ENCODE measurements around the gene OR52N5. TPM values are rescaled to one million over a fixed set of nuclear protein-coding genes. Genes with fewer than 3 reads are reported as not detected.

The OR52N5 gene
- total and polyA plus RNA-seq, 2 experiments from 2014 or later, result 0.06 TPM; not detected in 1

DNA sequence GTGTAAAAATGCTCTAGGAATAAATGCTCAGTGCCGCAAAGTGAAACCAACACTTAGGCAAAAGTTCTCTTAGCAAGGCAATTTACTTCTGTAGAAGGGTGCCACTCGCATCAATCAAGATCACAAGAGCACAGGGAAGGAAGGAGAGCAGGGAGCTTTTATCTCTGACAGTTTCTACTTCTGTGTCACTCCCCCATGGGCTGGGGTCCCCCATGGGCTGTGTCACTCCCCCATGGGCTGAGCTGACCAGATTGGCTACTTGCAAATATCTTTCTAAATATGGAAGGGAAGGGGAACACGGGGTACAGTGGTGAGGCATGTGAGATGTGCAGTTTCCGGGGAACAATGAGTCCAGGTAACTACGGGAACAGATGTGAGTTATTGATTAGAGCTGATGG lies 26.0 kb upstream of the OR52N5 start:
- Histone ChIP-seq H3K27me3 (no peaks in the 10 kb centered on the region), H3K4me3 (peak overlapping the region; percentile 16), H3K36me3 (no peaks in the 10 kb centered on the region), H3K27ac (no peak overlapping the region), H3K4me1 (ENCODE audit: low read depth) (no peaks in the 10 kb centered on the region), H3K9me3 (ENCODE audit: low read depth) (no peaks in the 10 kb centered on the region)
- TF ChIP-seq, protein P1, sequence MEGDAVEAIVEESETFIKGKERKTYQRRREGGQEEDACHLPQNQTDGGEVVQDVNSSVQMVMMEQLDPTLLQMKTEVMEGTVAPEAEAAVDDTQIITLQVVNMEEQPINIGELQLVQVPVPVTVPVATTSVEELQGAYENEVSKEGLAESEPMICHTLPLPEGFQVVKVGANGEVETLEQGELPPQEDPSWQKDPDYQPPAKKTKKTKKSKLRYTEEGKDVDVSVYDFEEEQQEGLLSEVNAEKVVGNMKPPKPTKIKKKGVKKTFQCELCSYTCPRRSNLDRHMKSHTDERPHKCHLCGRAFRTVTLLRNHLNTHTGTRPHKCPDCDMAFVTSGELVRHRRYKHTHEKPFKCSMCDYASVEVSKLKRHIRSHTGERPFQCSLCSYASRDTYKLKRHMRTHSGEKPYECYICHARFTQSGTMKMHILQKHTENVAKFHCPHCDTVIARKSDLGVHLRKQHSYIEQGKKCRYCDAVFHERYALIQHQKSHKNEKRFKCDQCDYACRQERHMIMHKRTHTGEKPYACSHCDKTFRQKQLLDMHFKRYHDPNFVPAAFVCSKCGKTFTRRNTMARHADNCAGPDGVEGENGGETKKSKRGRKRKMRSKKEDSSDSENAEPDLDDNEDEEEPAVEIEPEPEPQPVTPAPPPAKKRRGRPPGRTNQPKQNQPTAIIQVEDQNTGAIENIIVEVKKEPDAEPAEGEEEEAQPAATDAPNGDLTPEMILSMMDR (IDR thresholded peaks at IDR 0.05; ENCODE audit: low read depth, low read length), result no peak
- DNase-seq (ENCODE audit: low read depth in 1 of 2, low spot score in 1 of 2), result peak in 1 of 2 donors; percentile 2

DNA sequence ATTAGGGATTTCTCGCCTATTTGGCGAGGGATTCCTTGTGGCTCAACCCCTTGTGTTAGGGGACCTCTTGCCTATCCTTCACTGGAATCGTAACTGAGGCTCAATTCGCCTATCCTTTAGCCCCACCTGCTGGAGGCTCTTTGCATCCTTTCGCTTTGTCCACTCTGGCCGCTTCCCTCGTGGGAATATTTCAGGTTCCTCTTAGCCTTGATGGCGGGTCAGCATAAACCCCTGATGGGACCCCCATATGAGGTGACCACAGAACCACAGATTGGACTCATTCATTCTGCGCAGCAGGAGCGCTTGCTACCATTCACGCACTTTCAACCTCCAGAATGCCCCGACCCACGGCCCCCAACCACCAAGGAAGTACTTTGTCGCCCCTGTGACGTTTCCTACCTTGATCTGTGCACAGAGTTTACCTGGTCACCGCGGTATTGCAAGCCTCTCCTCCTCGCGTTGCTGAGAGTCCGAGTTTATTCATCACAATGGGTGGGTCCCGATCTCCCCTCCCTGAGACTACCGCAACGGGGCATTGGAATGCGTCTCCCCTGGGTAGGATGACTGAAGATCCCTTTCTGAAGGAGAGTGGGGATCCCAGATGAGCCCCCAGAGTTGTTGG lies 25.5 kb upstream of the OR52N5 start, which contains the start of gene OR52N2:
Gene OR52N2, plus strand, starts transcription at position 425 of the 622 bp plus-strand sequence. CDS start 11,412 bp downstream, outside the sequence.
- Histone ChIP-seq H3K4me3 (peak within 1 kb of the TSS; percentile 16), H3K27ac (no peak within 1 kb of the TSS), H3K36me3 (no peaks in the 10 kb centered on the region), H3K27me3 (no peaks in the 10 kb centered on the region), H3K4me1 (ENCODE audit: low read depth) (no peaks in the 10 kb centered on the region), H3K9me3 (ENCODE audit: low read depth) (no peaks in the 10 kb centered on the region)
- TF ChIP-seq, protein P1 (IDR thresholded peaks at IDR 0.05; ENCODE audit: low read depth, low read length), result peak; percentile 85
- peak; percentile 81 to 82 for DNase-seq (ENCODE audit: low read depth in 1 of 2, low spot score in 1 of 2)

DNA sequence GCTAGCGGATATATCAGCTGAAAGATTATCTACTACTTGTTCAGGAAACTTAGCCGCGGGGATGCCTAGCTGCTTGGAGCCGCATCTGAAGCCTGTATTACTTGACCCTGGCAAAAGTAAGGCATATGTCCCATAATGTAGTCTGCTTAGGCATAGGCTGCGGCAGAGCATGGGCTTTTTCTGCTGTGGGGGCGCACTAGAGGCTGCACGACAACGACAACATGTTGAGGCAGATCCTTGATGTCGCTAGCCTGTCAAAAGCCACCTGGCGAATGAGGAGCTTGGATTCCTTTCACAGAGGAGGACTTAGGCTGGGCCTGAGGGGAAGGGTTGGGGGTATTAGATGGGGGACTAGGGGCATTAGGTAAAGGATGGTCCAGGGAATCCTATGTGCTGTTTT lies 24.4 kb upstream of the OR52N5 start:
- TF ChIP-seq, protein P1 (IDR thresholded peaks at IDR 0.05; ENCODE audit: low read depth, low read length), result no peak
- Histone ChIP-seq H3K4me1 (ENCODE audit: low read depth) (no peaks in the 10 kb centered on the region), H3K27ac (no peak overlapping the region), H3K27me3 (no peaks in the 10 kb centered on the region), H3K36me3 (no peaks in the 10 kb centered on the region), H3K4me3 (no peak overlapping the region), H3K9me3 (ENCODE audit: low read depth) (no peaks in the 10 kb centered on the region)
- peak in 1 of 2 donors; percentile 14 for DNase-seq (ENCODE audit: low read depth in 1 of 2, low spot score in 1 of 2)

DNA sequence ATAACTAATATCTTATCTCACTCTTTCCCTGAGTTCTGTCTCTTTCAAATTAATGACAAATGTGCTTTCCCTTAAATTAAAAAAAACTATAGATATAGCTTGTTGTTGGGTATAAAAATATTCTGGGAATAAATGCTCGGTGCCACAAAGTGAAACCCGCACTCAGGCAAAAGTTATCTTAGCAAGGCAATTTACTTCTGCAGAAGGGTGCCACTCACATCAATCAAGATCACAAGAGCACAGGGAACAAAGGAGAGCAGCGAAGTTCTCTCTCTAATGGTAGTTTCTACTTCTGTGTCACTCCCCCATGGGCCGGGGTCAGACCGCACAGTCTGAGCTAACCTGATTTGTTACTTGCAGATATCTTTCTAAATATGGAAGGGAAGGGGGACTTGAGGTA lies 20.8 kb upstream of the OR52N5 start:
- Histone ChIP-seq H3K27me3 (no peaks in the 10 kb centered on the region), H3K4me3 (no peak overlapping the region), H3K27ac (no peak overlapping the region), H3K9me3 (ENCODE audit: low read depth) (no peaks in the 10 kb centered on the region), H3K4me1 (ENCODE audit: low read depth) (no peaks in the 10 kb centered on the region), H3K36me3 (no peaks in the 10 kb centered on the region)
- TF ChIP-seq, protein P1 (IDR thresholded peaks at IDR 0.05; ENCODE audit: low read depth, low read length), result no peak
- DNase-seq (ENCODE audit: low read depth in 1 of 2, low spot score in 1 of 2), result no peak

DNA sequence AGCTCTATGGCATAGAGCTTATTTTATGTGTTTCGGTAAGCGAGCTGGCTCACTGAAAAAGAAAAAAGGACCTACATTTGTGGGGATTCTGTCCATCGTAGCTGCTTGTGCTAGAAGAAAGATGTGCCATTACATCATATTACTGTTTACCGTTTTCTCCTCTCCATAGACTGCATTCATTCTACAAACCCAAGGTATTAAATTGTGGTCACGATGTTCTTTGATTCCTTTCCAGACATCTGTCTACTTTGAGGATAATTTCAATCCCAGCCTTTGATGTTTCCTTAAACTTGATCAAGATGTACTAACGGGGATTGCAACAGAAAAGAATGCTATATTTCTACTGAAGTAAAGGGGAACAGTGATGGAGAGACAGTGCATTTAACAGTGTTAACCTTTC lies 13.4 kb upstream of the OR52N5 start:
- Histone ChIP-seq H3K4me3 (no peak overlapping the region), H3K27ac (no peak overlapping the region), H3K36me3 (no peaks in the 10 kb centered on the region), H3K9me3 (ENCODE audit: low read depth) (no peaks in the 10 kb centered on the region), H3K27me3 (no peaks in the 10 kb centered on the region), H3K4me1 (ENCODE audit: low read depth) (no peaks in the 10 kb centered on the region)
- TF ChIP-seq, protein P1 (IDR thresholded peaks at IDR 0.05; ENCODE audit: low read depth, low read length), result no peak
- no peak for DNase-seq (ENCODE audit: low read depth in 1 of 2, low spot score in 1 of 2)
